ENCODE results near the gene C17orf75.
"Not testable (repeated sequence)": the region's sequence is repeated elsewhere in the genome, so short reads cannot be mapped to it uniquely, and the experiment has no call there.

DNA sequence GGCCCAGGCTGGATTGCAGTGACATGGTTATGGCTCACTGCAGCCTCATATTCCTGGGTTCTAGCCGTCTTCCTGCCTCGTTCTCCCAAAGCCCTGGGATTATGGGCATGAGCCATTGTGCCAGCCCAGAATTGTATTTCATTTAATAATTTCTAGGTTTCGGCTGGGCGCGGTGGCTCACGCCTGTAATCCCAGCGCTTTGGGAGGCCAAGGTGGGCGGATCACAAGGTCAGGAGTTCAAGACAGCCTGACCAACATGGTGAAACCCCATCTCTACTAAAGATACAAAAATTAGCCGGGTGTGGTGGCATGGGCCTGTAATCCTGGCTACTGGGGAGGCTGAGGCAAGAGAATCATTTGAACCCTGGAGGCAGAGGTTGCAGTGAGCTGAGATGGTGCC lies 10.8 kb upstream of the C17orf75 start:
- TF ChIP-seq, protein P1, sequence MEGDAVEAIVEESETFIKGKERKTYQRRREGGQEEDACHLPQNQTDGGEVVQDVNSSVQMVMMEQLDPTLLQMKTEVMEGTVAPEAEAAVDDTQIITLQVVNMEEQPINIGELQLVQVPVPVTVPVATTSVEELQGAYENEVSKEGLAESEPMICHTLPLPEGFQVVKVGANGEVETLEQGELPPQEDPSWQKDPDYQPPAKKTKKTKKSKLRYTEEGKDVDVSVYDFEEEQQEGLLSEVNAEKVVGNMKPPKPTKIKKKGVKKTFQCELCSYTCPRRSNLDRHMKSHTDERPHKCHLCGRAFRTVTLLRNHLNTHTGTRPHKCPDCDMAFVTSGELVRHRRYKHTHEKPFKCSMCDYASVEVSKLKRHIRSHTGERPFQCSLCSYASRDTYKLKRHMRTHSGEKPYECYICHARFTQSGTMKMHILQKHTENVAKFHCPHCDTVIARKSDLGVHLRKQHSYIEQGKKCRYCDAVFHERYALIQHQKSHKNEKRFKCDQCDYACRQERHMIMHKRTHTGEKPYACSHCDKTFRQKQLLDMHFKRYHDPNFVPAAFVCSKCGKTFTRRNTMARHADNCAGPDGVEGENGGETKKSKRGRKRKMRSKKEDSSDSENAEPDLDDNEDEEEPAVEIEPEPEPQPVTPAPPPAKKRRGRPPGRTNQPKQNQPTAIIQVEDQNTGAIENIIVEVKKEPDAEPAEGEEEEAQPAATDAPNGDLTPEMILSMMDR (IDR thresholded peaks at IDR 0.05), result not testable (repeated sequence)
- not testable (repeated sequence) for TF ChIP-seq POLR2A (IDR thresholded peaks at IDR 0.05)
